Measurements from ENCODE around the gene SLC9A1.

- TF ChIP-seq CTCF (conservative IDR thresholded peaks at IDR 0.05) (no peak), EZH2 (IDR thresholded peaks at IDR 0.05; ENCODE audit: low read depth) (no peak)
Measured at GRCh38 chr1:27135541-27136235, 19.2 kb downstream of the SLC9A1 start.
